NCI-H82 treated with DMSO at 0.1 percent for 48 hours (cell line): ENCODE measurements around the gene GPR34.

ENCODE experiments used
- DNase-seq: peaks from one replicate; lab custom pipeline; 2025; ENCODE audit not compliant: unreplicated experiment; lab: John Stamatoyannopoulos, UW

Gene GPR34

DNA sequence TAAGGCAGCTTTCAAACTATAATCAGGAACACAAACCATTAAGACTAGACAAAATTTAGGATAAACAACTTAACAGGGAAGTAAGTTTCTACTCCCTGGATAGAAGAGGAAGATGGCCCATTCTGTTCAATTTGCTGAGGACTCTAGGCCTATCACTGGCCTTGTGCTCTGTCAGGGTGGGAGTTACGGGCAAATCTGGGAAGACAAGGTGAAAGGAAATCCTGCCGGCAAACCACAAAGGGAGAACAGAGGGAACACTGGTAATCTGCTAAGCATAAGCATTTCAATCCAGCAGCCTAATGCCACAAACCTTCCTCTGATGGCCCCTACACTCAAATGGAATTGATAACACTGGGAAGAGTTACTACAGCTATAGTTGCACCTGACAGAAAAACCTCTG is 43.5 kb downstream of the GPR34 start:
- peak; percentile 6 for DNase-seq

DNA sequence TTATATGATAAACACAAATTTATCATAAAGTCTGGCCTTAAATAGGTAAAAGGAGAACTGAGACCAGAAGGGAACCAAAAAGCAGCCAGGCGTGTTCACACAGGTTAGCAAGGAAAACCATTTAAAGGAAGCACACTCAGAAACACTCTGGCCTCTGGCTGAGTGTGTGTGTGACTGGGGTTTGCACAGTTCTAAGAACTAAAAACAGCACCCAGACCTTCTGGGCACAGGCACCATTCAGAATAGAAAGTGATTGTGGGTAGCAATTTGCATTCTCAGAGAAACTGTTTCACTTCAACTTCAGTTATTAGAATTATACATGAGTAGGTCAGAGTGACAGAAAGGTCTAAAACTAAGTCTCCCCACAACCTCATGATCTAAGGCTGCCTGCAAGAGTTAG is 45.2 kb downstream of the GPR34 start:
- DNase-seq = no peak

DNA sequence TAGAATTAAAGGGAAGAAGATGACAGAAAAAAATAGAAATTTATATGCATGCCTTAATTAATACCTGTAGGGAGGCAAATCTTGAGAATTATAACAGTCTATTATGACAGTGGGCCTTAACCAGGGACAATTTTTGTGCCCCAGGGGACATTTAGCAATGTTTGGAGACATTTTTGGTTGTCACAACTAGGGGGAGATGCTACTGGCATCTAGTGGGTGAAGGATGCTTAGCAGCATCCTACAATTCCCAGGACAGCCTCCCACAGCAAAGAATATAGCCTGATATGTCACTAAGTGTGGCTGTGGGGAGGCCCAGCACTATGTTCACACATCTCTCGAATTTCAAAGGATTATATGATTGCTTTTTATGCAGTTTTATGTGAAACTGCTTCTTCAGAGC is 45.8 kb downstream of the GPR34 start:
- no peak for DNase-seq

DNA sequence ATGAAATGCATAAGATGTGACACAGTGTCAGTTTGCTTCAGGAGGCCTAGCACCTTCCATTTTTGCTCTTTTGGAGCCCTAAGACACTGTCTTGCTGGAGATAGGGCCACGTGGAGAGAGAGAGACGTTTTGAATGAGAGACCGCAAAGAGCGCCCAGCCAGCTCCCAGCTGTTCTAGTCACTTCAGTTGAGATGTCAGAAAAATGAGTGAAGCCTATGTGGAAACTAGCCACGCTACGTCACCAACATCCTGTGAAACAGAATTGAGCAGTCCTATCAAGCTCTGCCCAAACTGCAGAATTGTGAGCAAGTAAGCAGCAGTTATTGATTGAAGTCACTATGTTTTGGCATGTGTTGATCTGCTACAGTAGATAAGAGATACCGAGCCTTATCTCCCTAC is 48.3 kb downstream of the GPR34 start:
- DNase-seq = no peak

DNA sequence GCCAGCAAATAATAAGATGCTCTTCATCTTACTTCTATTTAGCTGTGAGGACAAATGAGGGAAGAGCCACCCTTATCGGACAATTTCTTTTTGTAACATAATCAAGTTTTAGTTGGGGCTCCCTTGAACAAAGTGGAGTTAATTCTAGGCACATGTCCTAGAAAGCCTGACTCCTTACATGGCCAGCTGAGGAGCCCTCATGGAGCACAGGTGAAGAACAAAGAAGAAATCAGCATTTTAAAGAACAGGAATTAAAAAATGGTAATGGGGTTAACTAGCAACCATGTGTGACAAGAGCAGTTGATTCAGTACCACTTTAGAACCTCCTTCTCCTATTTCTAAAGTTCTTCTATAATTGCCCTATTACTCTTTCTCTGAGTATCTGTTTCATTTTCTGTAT is 51.1 kb downstream of the GPR34 start:
- DNase-seq = no peak
